Spinal cord (tissue), 9 donors: ENCODE measurements around the gene GALNT17. TPM values are rescaled to one million over a fixed set of nuclear protein-coding genes. Genes with fewer than 3 reads are reported as not detected.

Source experiments
- DNase-seq, 6 donors: peaks; one replicate each; pipeline versions ENCODE4 v3.0.0 to v3.0.0-alpha.2; 2013 to 2015; ENCODE audit warnings: low spot score in 6 of 6, low read depth in 4 of 6
- H3K27ac ChIP-seq: one replicate; pipeline ENCODE4 v1.5.1; 2013; ENCODE audit warnings: low read depth, low read length, control low read depth
- H3K27me3 ChIP-seq: one replicate; pipeline ENCODE4 v1.6.1; 2013; ENCODE audit warnings: low read length; ENCODE audit not compliant: control insufficient read depth, insufficient read depth
- H3K36me3 ChIP-seq: one replicate; pipeline ENCODE4 v1.6.1; 2013; ENCODE audit warnings: low read length; ENCODE audit not compliant: control insufficient read depth, insufficient read depth
- H3K4me1 ChIP-seq: one replicate; pipeline ENCODE4 v1.6.1; 2013; ENCODE audit warnings: low read length; ENCODE audit not compliant: control insufficient read depth, insufficient read depth
- H3K4me3 ChIP-seq: one replicate; pipeline ENCODE4 v1.5.1; 2013; ENCODE audit warnings: low read depth, low read length, control low read depth
- H3K9me3 ChIP-seq: one replicate; pipeline ENCODE4 v1.6.1; 2013; ENCODE audit warnings: low read length; ENCODE audit not compliant: control insufficient read depth, insufficient read depth
- polyA plus RNA-seq, 2 donors: library from polyadenylated mRNA; unstranded; fragments of 120-200 nt; gene quantifications; one replicate each; pipeline ENCODE4 v1.2.1, GENCODE V29; 2013; ENCODE audit not compliant: insufficient read length in 2 of 2
- small RNA-seq: library from RNA; depleted of rRNA; stranded (forward); fragments of <200 nt; gene quantifications from one replicate; pipeline ENCODE3, GENCODE V24; 2014; ENCODE audit warnings: low replicate concordance
- total RNA-seq, 2 donors: library from RNA; depleted of rRNA in 1 of 2; stranded (reverse); fragments of 120-200 nt in 1 of 2; fragments of >200 nt in 1 of 2; gene quantifications; one replicate each; pipeline versions ENCODE4 v1.2.3 to v1.2.4, GENCODE V29; 2013 to 2014

Gene GALNT17
- total and polyA plus RNA-seq, 4 donors, result 44.9 to 54.8 (median 48.0) TPM

- Histone ChIP-seq H3K4me3 (no peak overlapping the region), H3K4me1 (no peaks in the 10 kb centered on the region), H3K36me3 (no peaks in the 10 kb centered on the region), H3K27me3 (no peaks in the 10 kb centered on the region), H3K27ac (no peak overlapping the region), H3K9me3 (peaks cover 6% of the 10 kb centered on the region)
- no peak for DNase-seq
Measured at GRCh38 chr7:71761336-71761735, 629.4 kb downstream of the GALNT17 start.

Small RNAs within 50 kb of the gene (small RNA-seq; reads per million reads assigned to genes)
- gene MIR3914-1 (not detected), gene RN7SKP75 (not detected)
